Keratinocyte (primary cell): ENCODE measurements around the gene PRKAG2. TPM values are rescaled to one million over a fixed set of nuclear protein-coding genes. Genes with fewer than 3 reads are reported as not detected.

Experiments
- DNase-seq: peaks from one replicate; pipeline ENCODE4 v3.0.0-alpha.2; 2011; ENCODE audit warnings: low read depth, missing footprints, low spot score
- FAIRE-seq: peaks from 2 replicates; lab custom pipeline; 2011; peaks lifted over from hg19 to GRCh38; lab: Jason Lieb, UNC
- H2AFZ ChIP-seq: 2 replicates; pipeline ENCODE4 v1.6.0; 2012; ENCODE audit warnings: low read length, control low read depth, inconsistent platforms; ENCODE audit not compliant: control insufficient read depth
- H3K27ac ChIP-seq: 2 replicates; pipeline ENCODE4 v1.5.1; 2011; ENCODE audit warnings: low read length; ENCODE audit not compliant: control insufficient read depth, insufficient read depth
- H3K27me3 ChIP-seq: 3 replicates; pipeline ENCODE4 v1.6.0; 2011; ENCODE audit warnings: low read length; ENCODE audit not compliant: control insufficient read depth, insufficient read depth; ENCODE audit errors: extremely low read depth
- H3K36me3 ChIP-seq, 2 experiments: 2 replicates in 1 of 2; 3 replicates in 1 of 2; pipeline ENCODE4 v1.5.1; 2011; ENCODE audit warnings: low read length in 2 of 2, mild to moderate bottlenecking in 1 of 2; ENCODE audit not compliant: control insufficient read depth in 2 of 2, insufficient read depth in 2 of 2; ENCODE audit errors: extremely low read depth in 1 of 2
- H3K4me1 ChIP-seq: 3 replicates; pipeline ENCODE4 v1.5.1; 2011; ENCODE audit warnings: low read length; ENCODE audit not compliant: control insufficient read depth, insufficient read depth; ENCODE audit errors: extremely low read depth
- H3K4me2 ChIP-seq: 3 replicates; pipeline ENCODE4 v1.6.0; 2011; ENCODE audit warnings: low read depth, low read length; ENCODE audit not compliant: control insufficient read depth, insufficient read depth; ENCODE audit errors: extremely low read depth
- H3K4me3 ChIP-seq, 3 experiments: fragments of 200-600 bp in 1 of 3; sonication (generic) in 1 of 3; 2 replicates in 2 of 3; 3 replicates in 1 of 3; pipeline ENCODE4 v1.5.1; 2011 to 2016; ENCODE audit warnings: low read length in 3 of 3, mild to moderate bottlenecking in 3 of 3, control low read depth in 2 of 3, inconsistent platforms in 1 of 3, low read depth in 1 of 3, mixed read lengths in 1 of 3, mixed run types in 1 of 3, moderate library complexity in 1 of 3; ENCODE audit not compliant: control insufficient read depth in 2 of 3, insufficient read depth in 2 of 3; ENCODE audit errors: extremely low read depth in 1 of 3
- H3K79me2 ChIP-seq: 2 replicates; pipeline ENCODE4 v1.6.0; 2012; ENCODE audit warnings: low read length; ENCODE audit not compliant: control insufficient read depth, insufficient read depth
- H3K9ac ChIP-seq: 3 replicates; pipeline ENCODE4 v1.6.0; 2011; ENCODE audit warnings: low read length; ENCODE audit not compliant: control insufficient read depth, insufficient read depth; ENCODE audit errors: extremely low read depth
- H3K9me1 ChIP-seq: 3 replicates; pipeline ENCODE4 v1.6.0; 2011; ENCODE audit warnings: low read length; ENCODE audit not compliant: control insufficient read depth, insufficient read depth; ENCODE audit errors: extremely low read depth
- H3K9me3 ChIP-seq: 2 replicates; pipeline ENCODE4 v1.5.1; 2012; ENCODE audit warnings: low read depth, low read length; ENCODE audit not compliant: control insufficient read depth
- H4K20me1 ChIP-seq: 3 replicates; pipeline ENCODE4 v1.6.0; 2011; ENCODE audit warnings: low read length; ENCODE audit not compliant: control insufficient read depth, insufficient read depth; ENCODE audit errors: extremely low read depth
- CTCF ChIP-seq, 3 experiments: IDR thresholded peaks in 1 of 3; conservative IDR thresholded peaks in 1 of 3; optimal IDR thresholded peaks in 1 of 3; 2 replicates in 2 of 3; 3 replicates in 1 of 3; pipeline versions ENCODE3 to v1.5.1; 2011; ENCODE audit warnings: low read length in 3 of 3, mild to moderate bottlenecking in 3 of 3, moderate library complexity in 2 of 3, control low read depth in 1 of 3, inconsistent platforms in 1 of 3; ENCODE audit not compliant: insufficient read depth in 2 of 3; ENCODE audit errors: extremely low read depth in 1 of 3
- EZH2 ChIP-seq: IDR thresholded peaks from one replicate; pipeline ENCODE4 v1.6.1; 2012; ENCODE audit warnings: inconsistent platforms, mild to moderate bottlenecking, low read length, moderate library complexity
- dilution Hi-C: fragments of 300-500 bp; cut with MboI; formaldehyde crosslinking; loops from one replicate; pipeline ENCODE4 v1.7.0; 2020; ENCODE audit warnings: low sequenced_read_pairs; ENCODE audit not compliant: extremely low pct_ligation_motif_present
- polyA plus RNA-seq, 5 experiments: library from polyadenylated mRNA; depleted of rRNA in 3 of 5; stranded (reverse) in 3 of 5; stranded (forward) in 1 of 5; unstranded in 1 of 5; fragments of >200 nt; gene quantifications; 1 replicate in 1 of 5; 2 replicates in 3 of 5; 3 replicates in 1 of 5; pipeline versions ENCODE4 v1.2.1 to v1.2.3, GENCODE V29; 2011 to 2012; ENCODE audit warnings: missing spikeins in 2 of 5, low read depth in 1 of 5, low replicate concordance in 1 of 5

The PRKAG2 gene
- polyA plus RNA-seq, 1 donor (not counting 4 experiments of a cell fraction or from before 2014, with no cell fraction given) = 39.5 TPM

- FAIRE-seq (no peak), DNase-seq (no peak)
- Histone ChIP-seq H3K79me2 (peaks cover 57% of the 10 kb centered on the region), H3K4me2 (peak overlapping the region; percentile 89), H3K27me3 (no peaks in the 10 kb centered on the region), H3K9me1 (no peaks in the 10 kb centered on the region), H3K27ac (peak overlapping the region; percentile 80), H2AFZ (no peak overlapping the region), H3K36me3 (peaks cover 0 to 2% of the 10 kb centered on the region in 2 experiments), H3K4me1 (peaks cover 23% of the 10 kb centered on the region), H3K9me3 (no peaks in the 10 kb centered on the region), H4K20me1 (peaks cover 14% of the 10 kb centered on the region), H3K4me3 (peak overlapping the region; percentile 51 to 93 (median 88)), H3K9ac (peak overlapping the region; percentile 97)
- dilution Hi-C loops = no loop called here
- TF ChIP-seq CTCF (optimal IDR thresholded peaks at IDR 0.05 in 1 of 3, IDR thresholded peaks at IDR 0.05 in 1 of 3, conservative IDR thresholded peaks at IDR 0.05 in 1 of 3; ENCODE audit: extremely low read depth in 1 of 3, insufficient read depth in 2 of 3, low read length in 3 of 3) (peak; percentile 12 to 51 (median 14)), EZH2 (no peak)
Measured at GRCh38 chr7:151518105-151518946, 358.6 kb downstream of the PRKAG2 start.

- FAIRE-seq = no peak
Measured at GRCh38 chr7:151517601-151518104, 359.3 kb downstream of the PRKAG2 start.

More at GRCh38 chr7:151517601-151518104, 359.3 kb downstream of the PRKAG2 start:
- H3K79me2 ChIP-seq = peaks cover 64% of the 10 kb centered on the region
- H3K27me3 ChIP-seq = no peaks in the 10 kb centered on the region
- peak overlapping the region; percentile 51 to 93 (median 88) for H3K4me3 ChIP-seq
- peak overlapping the region; percentile 80 for H3K27ac ChIP-seq
- H3K9ac ChIP-seq = peak overlapping the region; percentile 97
- TF ChIP-seq EZH2 = no peak
- TF ChIP-seq CTCF (optimal IDR thresholded peaks at IDR 0.05 in 1 of 3, IDR thresholded peaks at IDR 0.05 in 1 of 3, conservative IDR thresholded peaks at IDR 0.05 in 1 of 3; ENCODE audit: extremely low read depth in 1 of 3, insufficient read depth in 2 of 3, low read length in 3 of 3) = no peak
- no peaks in the 10 kb centered on the region for H3K9me3 ChIP-seq
- no peaks in the 10 kb centered on the region for H3K9me1 ChIP-seq
- dilution Hi-C loops = no loop called here
- H4K20me1 ChIP-seq = peaks cover 19% of the 10 kb centered on the region
- no peak for DNase-seq
- H3K4me2 ChIP-seq = peak overlapping the region; percentile 89
- peaks cover 0 to 2% of the 10 kb centered on the region in 2 experiments for H3K36me3 ChIP-seq
- no peak overlapping the region for H2AFZ ChIP-seq
- H3K4me1 ChIP-seq = peaks cover 23% of the 10 kb centered on the region
